ENCODE results near the gene CARMIL3. TPM values are rescaled to one million over a fixed set of nuclear protein-coding genes. Genes with fewer than 3 reads are reported as not detected.

Gene CARMIL3
- total and polyA plus RNA-seq, 2 of the 4 experiments (the other 2 are of a cell fraction) = under 0.01 TPM; not detected in 1

- WGBS, 2 experiments (ENCODE audit: extremely low coverage in 2 of 2, insufficient read length in 1 of 2) = 10% methylated on average over 12 of the region's 26 CpGs; no CpG with 5 or more reads in 1 of the 2 experiments
- Histone ChIP-seq H3K56ac (ENCODE audit: extremely low read depth, insufficient read depth, low read length) (no peak overlapping the region), H4K8ac (ENCODE audit: low read depth in 2 of 2, low read length in 2 of 2) (no peak overlapping the region), H2BK120ac (ENCODE audit: low read depth, low read length) (no peak overlapping the region), H2AK5ac (ENCODE audit: low read depth, low read length) (no peak overlapping the region), H3K27me3 (ENCODE audit: control insufficient read depth, insufficient read depth, low read length) (peaks cover 88% of the 10 kb centered on the region), H3K4me3 (ENCODE audit: insufficient read depth, low read depth, low read length) (no peak overlapping the region), H4K20me1 (ENCODE audit: insufficient read depth, low read length) (no peaks in the 10 kb centered on the region; the same call in 1 of the 2 replicates), H3K4me1 (ENCODE audit: control insufficient read depth, insufficient read depth, low read length) (peaks cover 2% of the 10 kb centered on the region; the same call in 1 of the 2 replicates), H3K9ac (ENCODE audit: low read depth, low read length) (no peak overlapping the region), H3K79me1 (ENCODE audit: low read depth in 1 of 2, low read length in 2 of 2) (no peaks in the 10 kb centered on the region), H3K4ac (ENCODE audit: low read depth, low read length) (no peak overlapping the region), H3K27ac (ENCODE audit: insufficient read depth, low read length) (no peak overlapping the region), H2AFZ (replicated peaks; ENCODE audit: low read length, poor library complexity) (no peak overlapping the region), H2BK15ac (ENCODE audit: low read depth, low read length) (no peak overlapping the region), H3K18ac (ENCODE audit: low read depth, low read length) (no peak overlapping the region), H4K91ac (ENCODE audit: insufficient read depth, low read depth, low read length) (no peak overlapping the region), H3K9me1 (ENCODE audit: insufficient read depth, low read length) (no peaks in the 10 kb centered on the region), H3K14ac (replicated peaks; ENCODE audit: low read depth, low read length) (no peak overlapping the region), H2BK20ac (ENCODE audit: low read depth, low read length) (no peak overlapping the region), H3K4me2 (ENCODE audit: low read depth, low read length) (no peak overlapping the region), H3K36me3 (ENCODE audit: control insufficient read depth, insufficient read depth, low read length) (no peaks in the 10 kb centered on the region), H3K23ac (ENCODE audit: low read depth, low read length) (no peak overlapping the region), H2AK9ac (replicated peaks; ENCODE audit: low read depth, low read length, poor library complexity) (no peak overlapping the region), H4K5ac (ENCODE audit: low read depth, low read length) (no peak overlapping the region), H3K9me3 (ENCODE audit: control insufficient read depth, insufficient read depth, low read length) (no peaks in the 10 kb centered on the region), H2BK5ac (ENCODE audit: low read depth, low read length, poor library complexity, severe bottlenecking) (no peak overlapping the region)
- BruUV-seq (replicated peaks) = no TSS peak
- ATAC-seq (ENCODE audit: low read depth) (no peak; the same call in 1 of the 2 replicates), DNase-seq (no peak)
- ChIA-PET CTCF (interaction anchor here (1.0 to 1.8 kb wide), 4 partner anchors 9 to 73 kb away, joined by 3 to 10 read pairs (median 6); partner anchors contain the start of gene PCK2), POLR2A (ENCODE audit: unreplicated experiment) (no interaction called here)
- intact Hi-C loops (cut with micrococcal nuclease) (no loop called here), in situ Hi-C loops (cut with MboI; ENCODE audit: low sequenced_read_pairs) (no loop called here), dilution Hi-C loops (cut with HindIII; ENCODE audit: low sequenced_read_pairs, unreplicated experiment) (no loop called here)
- TF ChIP-seq RFX5 (IDR thresholded peaks at IDR 0.05; ENCODE audit: low read depth, low read length) = no peak
- TF ChIP-seq CTCF (conservative IDR thresholded peaks at IDR 0.05; ENCODE audit: low read depth, low read length) = no peak
- no peak for TF ChIP-seq ELK1 (IDR thresholded peaks at IDR 0.05; ENCODE audit: borderline replicate concordance, low read depth, low read length)
Measured at GRCh38 chr14:24081739-24082211, 30.0 kb downstream of the CARMIL3 start.

Data from IMR-90 (cell line).